Measurements from ENCODE around the gene NME3.
"Not testable (repeated sequence)": the region's sequence is repeated elsewhere in the genome, so short reads cannot be mapped to it uniquely, and the experiment has no call there.

The NME3 gene

DNA sequence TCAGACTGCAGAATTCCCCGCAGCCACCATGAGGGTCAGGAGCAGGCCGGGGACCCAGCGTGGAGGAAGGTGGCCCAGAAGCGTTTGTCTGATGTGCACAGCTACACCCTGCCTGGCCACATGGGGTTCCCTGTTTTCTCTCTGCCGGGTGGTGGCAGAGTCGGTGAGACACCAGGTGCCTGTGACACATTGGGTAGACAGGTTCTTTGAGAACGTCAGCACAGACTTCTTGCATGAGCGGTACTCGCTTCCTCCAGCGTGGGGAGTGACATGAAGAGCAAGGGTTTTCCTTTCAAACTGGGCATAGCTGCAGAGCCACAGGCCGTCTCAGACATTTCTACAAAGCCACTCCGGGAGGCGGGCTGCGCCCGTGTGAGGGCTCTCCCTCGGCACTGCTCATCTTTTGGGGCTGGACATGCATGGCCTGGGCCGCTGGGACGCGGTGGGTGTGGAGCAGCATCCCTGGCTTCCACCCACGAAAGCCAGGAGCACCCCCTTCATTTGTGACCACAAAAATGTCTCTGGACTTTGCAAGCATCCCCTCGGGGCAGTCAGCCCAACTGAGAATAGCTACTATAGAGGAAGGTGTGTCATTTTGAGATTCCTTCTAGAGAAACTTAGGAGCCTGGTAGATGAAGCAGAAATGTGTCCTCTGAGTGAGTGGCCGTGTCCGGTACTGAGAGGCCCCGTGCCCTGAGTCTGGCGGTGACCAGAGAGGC is 26.0 kb downstream of the NME3 start:
- DNase-seq, result no peak

DNA sequence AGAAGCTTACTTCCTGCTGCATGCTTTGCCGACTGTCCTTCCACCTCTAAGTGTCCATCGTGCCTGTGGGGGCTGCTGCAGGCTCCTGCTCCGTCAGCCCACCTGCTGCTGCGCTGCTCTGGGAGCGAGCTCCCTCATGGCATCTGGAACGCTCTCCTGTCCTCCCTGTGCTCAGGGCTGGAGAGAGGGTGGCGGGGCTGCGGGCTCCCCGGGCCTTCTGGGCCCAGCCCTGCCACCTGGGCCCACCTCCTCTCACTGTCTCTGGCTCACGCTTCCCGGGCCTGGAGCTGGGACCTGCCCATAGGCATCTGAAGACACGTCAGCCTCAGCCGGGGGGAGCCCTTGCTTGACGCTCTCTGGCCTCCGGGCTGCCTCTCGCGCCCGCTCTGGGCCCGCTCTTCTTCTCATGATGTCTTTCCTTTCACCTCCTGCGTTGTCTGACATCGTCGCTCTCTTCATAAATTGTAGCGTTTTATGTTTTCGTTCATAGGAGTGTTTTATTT is 27.0 kb downstream of the NME3 start:
- no peak for DNase-seq

DNA sequence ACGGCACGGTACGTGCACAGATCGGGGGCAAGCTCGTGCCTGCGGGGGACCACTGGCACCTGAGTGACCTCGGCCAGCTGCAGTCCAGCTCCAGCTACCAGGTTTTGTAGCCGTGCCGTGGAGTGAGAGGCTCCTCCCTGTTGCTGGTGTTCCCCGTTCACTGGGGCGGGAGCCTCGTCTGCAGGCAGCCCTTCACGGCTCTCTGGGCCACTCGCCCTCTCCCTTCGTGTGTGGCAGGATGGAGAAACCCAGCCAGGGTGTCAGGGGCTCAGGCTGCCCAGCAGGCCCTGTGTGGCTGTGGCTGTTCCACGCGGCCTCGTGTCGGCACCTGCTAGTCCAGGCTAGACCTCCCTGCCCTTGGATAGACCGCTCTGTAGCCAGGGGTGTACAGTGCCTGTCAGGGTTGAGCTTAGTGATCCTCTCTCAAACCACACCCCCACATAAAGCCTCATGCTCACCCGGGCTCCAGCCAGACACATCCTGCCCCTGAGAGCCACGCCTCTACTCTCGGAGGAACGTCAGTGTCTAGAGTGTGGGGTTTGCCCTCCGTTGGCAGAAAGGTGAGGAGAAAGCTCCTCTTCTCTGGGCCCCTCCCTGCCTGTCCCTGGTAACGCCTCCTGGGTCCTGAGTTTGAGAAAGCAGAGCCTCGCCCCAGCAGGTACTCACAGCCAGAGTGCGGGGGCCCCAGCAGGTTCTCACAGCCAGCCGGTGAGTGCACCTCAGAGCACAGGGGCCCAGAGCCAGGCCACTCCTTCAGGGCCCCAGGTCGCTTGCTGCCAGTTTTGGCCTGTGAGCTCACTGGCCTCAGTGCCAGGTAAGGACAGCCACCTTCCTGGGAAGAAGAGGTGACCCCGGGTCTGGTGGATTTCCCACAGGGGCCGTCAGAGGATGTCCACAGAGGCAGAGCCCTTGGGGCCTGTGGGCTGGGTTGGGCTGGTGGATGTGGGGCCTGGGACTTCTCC is 27.7 kb downstream of the NME3 start:
- DNase-seq, result no peak

DNA sequence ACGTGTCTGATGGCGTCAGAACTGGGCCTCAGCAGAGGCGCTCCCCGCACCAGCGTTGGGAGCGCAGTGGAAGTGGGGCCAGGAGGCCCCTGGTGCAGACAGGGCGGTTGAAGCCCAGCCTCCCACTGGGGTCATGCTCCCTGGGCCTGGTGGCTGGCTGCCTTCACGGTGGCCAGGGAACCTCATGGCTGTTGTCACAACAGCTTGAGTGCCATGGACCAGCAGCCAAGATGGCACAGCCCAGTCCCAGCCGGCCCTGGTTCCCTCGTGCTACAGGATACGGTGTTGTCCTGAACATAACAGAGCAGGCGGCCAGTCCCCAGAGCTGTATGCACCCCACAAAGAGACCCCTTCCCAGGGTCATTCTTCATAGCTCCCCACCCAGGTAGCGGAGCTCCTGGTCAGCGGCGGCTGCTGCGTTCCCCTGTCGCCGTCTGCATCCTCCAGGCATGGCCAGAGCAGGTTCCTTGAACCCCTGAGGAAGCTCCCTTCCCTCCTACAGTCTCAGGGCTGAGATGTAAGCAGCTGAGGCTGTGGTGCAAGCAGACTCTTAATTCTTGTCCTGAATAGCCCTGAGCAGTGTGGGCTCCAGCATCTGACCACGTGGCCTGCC is 29.7 kb downstream of the NME3 start:
- no peak for DNase-seq

DNA sequence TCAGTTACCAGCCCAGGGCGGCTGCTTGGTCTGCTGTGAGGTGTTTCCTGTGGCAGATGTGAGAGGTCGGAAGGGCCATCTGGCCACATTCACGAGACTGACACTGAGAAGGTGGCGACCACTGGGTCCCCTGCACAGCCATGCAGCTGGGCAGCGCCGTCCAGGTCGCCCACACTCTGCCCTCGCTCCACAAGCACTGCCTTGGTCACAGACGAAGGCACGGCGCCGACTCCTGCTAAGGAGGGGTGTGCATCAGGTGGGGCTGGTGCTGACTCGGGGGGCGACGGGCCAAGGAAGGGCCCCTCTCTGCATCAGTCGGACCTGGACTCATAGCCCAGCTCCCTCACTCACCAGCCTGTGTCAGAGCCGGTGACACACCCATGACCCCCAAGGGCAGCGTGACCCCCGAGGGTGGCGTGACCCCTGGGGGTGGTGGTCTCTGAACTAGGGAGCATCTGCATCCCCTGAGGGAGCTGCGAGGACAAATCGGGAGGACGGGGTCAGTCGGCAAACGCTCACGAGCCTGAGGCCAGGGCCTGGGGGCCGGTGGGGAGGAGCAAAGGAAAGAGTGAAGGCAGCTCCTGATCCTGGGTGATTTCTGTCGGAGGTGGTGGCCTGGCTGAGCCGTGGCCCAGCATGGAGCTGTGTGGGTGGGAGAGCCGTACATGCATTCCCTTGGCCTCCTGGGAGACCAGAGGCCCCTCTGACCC is 30.4 kb downstream of the NME3 start:
- no peak for DNase-seq

DNA sequence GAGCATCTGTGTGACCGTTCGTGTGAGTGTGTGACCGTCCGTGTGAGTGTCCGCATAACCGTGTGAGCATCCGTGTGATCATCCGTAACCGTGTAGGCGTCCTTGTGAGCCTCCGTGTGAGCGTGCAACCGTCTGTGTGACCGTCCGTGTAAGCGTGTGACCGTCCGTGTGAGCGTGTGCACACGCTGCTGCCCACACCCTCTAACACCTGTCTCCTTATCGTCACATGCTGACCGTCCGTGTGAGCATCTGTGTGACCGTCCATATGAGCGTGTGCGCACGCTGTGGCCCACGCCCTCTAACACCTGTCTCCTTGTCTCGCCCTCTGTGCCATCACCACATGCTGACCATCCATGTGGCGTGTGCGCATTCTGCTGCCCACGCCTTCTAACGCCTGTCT is 31.1 kb downstream of the NME3 start:
- no peak for DNase-seq

DNA sequence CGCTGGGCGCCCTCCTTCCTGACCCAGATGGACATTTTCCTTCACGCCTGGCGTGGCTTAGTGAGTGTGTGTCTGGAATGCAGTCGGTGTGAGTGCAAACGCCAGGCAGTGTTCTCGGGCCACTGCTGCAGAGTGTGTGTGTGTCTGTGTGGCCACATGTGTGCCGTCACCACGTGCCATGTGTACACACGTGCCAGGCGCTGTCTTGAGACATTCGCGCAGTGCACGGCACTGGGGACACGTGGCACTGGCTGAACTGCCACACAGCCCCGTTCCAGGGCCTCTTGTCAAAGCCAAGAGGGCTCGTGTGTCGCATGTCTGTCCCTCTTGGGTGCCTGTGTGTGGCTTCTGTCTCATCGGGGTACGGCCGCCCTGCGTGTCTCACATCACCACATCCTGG is 36.5 kb downstream of the NME3 start:
- no peak for DNase-seq

DNA sequence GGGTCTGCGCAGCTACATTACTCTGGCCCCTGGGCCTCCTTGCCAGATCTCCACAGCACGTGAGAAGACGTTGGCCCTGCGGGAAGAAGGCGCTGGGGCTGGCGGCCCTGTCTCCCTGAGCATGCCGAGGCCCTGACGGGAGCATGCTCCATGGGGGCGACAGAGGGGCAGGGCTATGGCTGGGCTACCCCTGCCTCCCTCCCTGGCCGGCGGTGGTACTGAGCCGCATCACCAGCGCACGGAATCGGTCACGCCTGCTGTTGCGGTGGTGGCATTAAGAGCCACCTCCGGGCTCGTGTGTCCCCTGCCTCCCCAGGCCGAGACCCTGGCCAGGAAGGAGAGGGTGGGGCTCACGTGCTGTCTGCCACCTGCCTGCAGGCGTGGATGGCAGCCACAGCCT is 37.2 kb downstream of the NME3 start:
- DNase-seq, result no peak

DNA sequence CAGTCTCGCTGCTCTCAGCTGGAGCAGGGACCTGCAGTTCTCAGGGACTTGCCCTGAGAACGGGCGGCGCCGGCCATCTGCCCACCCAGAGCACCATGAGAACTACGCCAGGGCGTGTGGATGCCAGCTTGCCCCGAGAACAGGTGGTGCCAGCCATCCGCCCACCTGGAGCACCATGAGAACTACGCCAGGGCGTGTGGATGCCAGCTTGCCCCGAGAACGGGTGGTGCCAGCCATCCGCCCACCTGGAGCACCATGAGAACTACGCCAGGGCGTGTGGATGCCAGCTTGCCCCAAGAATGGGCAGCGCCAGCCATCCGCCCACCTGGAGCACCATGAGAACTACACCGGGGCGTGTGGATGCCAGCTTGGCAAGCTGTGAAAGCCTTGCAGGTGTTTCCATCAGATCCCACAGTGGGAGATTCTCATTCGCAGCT is 38.8 kb downstream of the NME3 start:
- DNase-seq, result not testable (repeated sequence)

DNA sequence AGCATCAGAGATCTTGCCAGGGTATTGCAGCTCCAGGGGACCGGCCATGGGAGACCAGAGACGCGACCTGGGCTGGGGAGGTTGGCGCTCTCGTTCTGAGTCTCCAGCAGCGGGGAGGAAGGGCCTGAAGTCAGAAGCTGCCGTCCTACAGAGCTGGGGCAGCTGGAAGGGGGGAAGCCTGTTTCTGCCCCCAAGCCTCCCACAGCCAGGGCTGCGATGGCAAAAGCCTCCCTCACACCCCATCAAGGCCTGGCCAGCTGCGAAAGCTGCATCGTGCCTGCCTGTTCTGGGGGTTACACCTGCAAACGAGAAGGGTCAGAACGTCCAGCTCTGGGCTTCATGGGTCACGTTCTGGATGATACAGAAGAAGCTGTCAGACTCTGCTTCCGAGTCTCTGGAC is 39.3 kb downstream of the NME3 start:
- DNase-seq, result no peak

DNA sequence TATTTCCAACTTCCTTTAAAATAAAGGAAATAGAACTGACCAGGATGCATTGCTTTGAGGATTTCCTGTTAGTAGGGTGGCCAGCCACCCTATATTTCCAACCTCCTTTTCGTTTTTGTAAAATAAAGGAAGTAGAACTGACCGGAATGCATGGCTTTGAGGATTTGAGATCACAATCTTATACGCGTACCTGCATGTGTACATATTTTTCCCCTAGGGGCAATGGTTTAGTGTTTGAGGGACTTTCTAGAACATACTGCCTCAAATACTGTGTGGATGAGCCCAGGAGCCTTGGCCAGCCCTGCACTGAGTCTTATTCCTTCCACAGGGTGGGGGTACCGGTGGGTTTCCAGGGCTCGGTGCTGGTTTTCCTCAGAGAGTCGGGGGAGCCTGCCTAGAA is 39.7 kb downstream of the NME3 start:
- no peak for DNase-seq

DNA sequence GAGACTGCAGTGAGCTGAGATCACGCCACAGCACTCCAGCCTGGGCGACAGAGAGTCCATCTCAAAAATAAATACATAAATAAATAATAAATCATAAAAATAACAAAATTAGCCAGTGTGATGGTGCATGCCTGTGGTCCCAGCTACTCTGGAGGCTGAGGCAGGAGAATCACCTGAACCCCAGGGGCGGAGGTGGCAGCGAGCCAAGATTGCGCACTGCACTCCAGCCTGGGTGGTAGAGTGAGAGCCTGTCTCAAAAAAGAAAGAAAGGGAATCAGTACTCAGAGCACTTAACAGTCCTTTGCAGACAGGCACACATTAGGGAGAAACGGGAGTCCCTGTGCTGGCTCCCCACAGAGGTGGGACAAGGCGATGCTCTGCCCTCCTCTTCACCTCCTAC is 40.3 kb downstream of the NME3 start:
- DNase-seq, result no peak

DNA sequence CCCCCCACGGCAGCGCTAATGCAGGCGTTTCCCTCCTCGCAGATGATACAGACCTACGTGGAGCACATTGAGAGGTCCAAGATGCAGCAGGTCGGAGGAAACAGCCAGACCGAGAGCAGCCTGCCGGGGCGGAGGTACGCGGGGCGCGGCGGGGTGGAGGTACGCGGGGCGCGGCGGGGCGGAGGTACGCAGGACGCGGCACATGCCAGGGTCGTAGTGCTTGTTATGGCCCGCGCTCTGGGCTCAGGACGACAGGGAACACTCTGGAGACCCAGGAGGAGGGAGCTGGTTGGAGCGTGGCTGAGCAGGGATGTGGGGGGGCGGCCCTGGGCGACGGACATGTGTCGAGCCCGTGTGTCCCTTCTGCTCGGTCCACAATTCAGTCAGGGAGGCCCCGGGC is 41.9 kb downstream of the NME3 start:
- no peak for DNase-seq

DNA sequence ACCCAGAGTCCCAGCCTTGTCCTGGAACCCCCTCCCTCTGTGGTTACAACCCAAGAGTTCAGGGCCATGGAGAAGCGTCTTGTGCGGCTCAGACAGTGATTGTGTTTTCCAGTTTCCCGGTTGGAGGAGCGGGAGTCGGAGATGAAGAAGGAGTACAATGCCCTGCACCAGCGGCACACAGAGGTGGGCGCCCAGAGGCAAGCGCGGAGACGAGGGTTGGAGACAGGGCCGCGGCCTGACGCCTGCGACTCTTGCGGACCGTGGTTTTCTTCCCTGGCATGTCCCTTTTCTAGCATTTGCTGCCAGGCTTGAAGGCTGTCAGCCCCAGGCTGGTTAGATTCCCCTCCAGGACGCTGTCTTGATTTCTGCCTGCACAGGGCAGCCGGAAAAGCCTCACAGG is 42.3 kb downstream of the NME3 start:
- DNase-seq, result no peak

DNA sequence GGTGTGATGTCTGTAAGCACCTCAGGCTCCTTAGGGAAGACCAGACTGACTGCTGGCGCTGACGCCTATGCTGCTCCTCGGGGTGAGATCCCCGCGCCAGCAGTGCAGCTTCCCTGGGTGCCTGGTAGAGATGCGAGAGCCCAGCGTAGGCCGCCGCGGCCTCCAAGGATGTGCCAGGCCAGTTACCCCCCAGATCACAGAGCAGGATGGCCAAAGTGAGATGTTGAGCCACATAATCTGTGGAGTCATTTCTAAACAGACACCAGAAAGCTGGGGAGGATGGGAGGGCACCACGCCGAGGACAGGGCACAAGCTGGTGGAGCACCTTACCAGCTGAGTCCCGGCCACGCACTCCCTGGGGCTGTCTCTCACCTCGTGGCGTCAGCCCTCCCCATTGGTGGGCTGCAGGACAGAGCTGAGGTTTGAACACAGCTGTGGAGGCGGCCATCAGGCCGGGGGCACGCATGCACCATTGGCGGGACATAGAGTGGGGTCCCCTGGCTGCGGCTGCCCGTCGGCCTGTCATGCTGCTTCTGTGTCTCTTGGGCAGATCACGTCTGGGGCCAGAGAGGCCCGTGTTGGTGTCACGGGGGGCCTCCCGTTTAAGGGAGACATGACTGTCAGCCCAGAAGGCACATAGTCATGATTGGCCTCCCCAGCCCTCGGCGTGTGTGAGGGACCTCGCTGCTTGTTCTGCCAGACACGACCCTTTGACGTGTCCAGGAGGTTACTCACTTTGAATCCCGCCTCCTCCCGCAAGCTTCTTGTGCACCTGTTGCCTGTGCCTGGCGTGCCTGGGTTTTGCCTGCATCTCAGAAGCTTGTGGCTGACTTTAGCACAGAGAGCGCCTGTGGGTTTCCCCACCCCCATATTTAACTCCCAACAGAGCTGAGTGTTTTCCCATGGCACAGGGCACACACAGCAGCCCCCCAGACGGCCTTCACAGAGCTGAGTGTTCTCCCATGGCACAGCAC is 43.4 kb downstream of the NME3 start:
- no peak for DNase-seq

DNA sequence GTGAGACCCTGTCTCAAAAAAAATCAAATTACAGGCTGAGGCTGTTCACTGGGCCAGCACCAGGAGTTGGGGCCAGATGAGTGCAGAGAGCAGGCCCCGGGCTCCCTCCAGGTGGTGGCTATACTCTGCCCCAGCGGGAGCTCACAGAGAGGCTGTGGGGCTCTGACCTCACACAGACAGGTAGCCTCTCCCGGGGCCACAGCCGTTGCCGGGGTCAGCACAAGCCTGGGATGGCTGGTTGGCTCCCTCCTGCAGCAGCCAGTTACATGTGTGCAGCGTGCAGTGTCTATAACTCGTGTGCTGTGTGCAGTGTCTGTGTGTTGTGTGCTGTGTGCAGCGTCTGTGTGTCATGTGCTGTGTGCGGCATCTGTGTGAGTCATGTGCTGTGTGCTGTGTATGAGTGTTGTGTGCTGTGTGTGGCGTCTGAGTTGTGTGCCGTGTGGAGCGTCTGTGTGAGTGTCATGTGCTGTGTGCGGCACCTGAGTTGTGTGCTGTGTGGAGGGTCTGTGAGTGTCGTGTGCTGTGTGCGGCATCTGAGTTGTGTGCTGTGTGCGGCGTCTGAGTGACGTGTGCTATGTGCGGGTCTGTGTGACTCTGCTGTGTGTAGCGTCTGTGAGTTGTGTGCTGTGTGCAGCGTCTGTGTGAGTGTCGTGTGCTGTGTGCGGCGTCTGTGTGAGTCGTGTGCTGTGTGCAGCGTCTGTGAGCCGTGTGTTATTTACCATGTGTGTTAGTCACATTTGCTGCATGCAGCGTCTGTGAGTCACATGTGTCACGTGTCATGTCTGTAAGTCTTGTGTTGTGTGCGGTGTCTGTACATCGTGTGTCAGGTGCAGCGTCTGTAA is 44.5 kb downstream of the NME3 start:
- no peak for DNase-seq

DNA sequence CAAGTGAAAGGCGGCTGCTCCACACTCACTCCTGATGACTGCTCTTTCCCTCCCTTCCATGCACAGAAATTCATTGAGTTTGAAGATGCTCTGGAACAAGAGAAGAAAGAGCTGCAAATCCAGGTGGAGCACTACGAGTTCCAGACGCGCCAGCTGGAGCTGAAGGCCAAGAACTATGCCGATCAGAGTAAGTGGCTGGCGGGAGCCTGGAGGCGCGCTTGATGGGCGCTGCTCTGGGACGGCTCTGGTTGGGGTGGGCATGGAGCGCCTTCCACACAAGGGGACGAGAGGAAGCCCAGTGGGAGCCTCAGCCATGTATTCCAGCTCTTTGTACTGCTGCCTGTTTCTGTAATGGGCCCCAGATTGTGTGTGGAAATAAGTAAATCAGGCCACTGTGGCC is 46.9 kb downstream of the NME3 start:
- no peak for DNase-seq

DNA sequence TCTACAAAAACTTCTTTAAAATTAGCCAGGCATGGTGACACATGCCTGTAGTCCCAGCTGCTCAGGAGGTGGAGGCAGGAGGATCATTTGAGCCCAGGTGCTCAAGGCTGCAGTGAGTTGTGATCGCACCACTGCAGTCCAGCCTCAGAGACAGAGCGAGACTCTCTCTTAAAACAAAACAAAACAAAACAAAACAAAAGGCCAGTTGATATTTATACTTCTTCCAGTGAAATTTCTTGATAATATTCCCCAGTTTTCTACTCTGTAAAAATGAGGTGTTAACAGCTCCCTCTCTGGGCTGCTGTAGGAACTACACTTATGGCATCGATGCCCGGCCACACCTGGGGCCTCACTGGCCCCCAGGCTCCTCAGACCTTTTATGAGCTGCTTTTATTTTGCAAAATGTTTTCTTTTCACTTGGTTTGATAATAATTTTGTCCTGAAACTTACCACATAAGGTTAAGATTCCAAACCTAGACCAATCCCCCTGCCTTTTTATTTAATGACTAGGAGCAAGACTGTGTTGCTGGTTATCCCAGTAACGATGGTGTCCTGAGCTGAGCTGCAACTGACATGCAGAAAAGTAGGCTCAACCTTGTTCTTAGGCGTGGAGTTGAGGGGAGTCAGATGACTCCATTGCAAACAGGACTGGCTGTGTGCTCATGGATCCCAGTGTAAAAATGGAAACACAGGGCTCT is 47.7 kb downstream of the NME3 start:
- DNase-seq, result peak; percentile 44

DNA sequence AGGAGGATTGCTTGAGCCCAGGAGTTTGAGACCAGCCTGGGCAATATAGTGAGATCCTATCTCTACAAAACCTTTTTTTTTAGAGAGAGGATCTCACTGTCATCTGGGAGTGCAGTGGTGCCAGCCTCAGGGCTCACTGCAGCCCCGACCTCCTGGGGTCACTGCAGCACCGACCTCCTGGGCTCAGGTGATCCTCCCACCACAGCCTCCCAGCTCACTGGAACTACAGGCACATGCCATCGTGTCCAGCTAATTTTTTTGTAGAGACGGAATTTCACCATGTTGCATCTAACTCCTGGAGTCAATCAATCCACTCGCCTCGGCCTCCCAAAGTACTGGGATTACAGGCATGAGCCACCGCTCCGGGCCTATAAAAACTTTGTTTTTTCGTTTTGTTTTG is 50.0 kb downstream of the NME3 start:
- DNase-seq, result no peak

All from activated CD4-positive, alpha-beta T cell treated with anti-CD3 and anti-CD28 coated beads, Interleukin-2, amount 50 U/mL, for 1 hour (primary cell).